SIG-M5 treated with dmso at 0.1 percent for 504 hours (cell line): ENCODE data around the gene SLC43A1.
"Not testable (repeated sequence)": the region's sequence is repeated elsewhere in the genome, so short reads cannot be mapped to it uniquely, and the experiment has no call there.

Experiments used
- DNase-seq: peaks from one replicate; lab custom pipeline; 2025; ENCODE audit not compliant: unreplicated experiment; lab: John Stamatoyannopoulos, UW

Gene SLC43A1

GRCh38 chr11:57515332-57516060 lies at the start of gene SLC43A1:
TSS of gene SLC43A1 (minus strand) at chr11:57515702. CDS start at chr11:57514111, 1,591 bp downstream.
- DNase-seq, result peak; percentile 51

- no peak for DNase-seq
Measured at GRCh38 chr11:57562596-57562995, 47.1 kb upstream of the SLC43A1 start.

GRCh38 chr11:57560146-57560545 lies 44.6 kb upstream of the SLC43A1 start:
- DNase-seq, result no peak

GRCh38 chr11:57556041-57556440 lies 40.5 kb upstream of the SLC43A1 start:
- DNase-seq, result no peak

- DNase-seq, result no peak
Measured at GRCh38 chr11:57555393-57555792, 39.9 kb upstream of the SLC43A1 start.

GRCh38 chr11:57552479-57552878 lies 37.0 kb upstream of the SLC43A1 start:
- no peak for DNase-seq

GRCh38 chr11:57551941-57552340 lies 36.4 kb upstream of the SLC43A1 start:
- DNase-seq, result no peak

GRCh38 chr11:57549983-57550382 lies 34.5 kb upstream of the SLC43A1 start:
- DNase-seq, result no peak

GRCh38 chr11:57547854-57548377 lies 32.4 kb upstream of the SLC43A1 start:
- DNase-seq, result peak; percentile 7

- DNase-seq, result no peak
Measured at GRCh38 chr11:57546869-57547475, 31.5 kb upstream of the SLC43A1 start.

- DNase-seq, result no peak
Measured at GRCh38 chr11:57546451-57546850, 30.9 kb upstream of the SLC43A1 start.

GRCh38 chr11:57545883-57546282 lies 30.4 kb upstream of the SLC43A1 start:
- DNase-seq, result no peak

GRCh38 chr11:57544566-57544965 lies 29.1 kb upstream of the SLC43A1 start:
- no peak for DNase-seq

GRCh38 chr11:57543593-57543992 lies 28.1 kb upstream of the SLC43A1 start:
- no peak for DNase-seq

- no peak for DNase-seq
Measured at GRCh38 chr11:57542582-57542981, 27.1 kb upstream of the SLC43A1 start.

GRCh38 chr11:57541169-57541568 lies 25.7 kb upstream of the SLC43A1 start:
- no peak for DNase-seq

- no peak for DNase-seq
Measured at GRCh38 chr11:57539342-57539741, 23.8 kb upstream of the SLC43A1 start.

- no peak for DNase-seq
Measured at GRCh38 chr11:57536947-57537619, 21.6 kb upstream of the SLC43A1 start, which contains the start of gene SMTNL1. TSS of gene SMTNL1 (plus strand) at chr11:57537595. CDS start at chr11:57542643, 5,048 bp downstream.

- DNase-seq, result not testable (repeated sequence)
Measured at GRCh38 chr11:57534449-57534848, 18.9 kb upstream of the SLC43A1 start.

GRCh38 chr11:57530596-57531507 lies 15.3 kb upstream of the SLC43A1 start, which contains the start of gene TIMM10:
TSS of gene TIMM10 (minus strand) at chr11:57530754. CDS start at chr11:57530189, 565 bp downstream.
- DNase-seq, result peak; percentile 98

GRCh38 chr11:57530215-57530595 lies 14.7 kb upstream of the SLC43A1 start:
- DNase-seq, result no peak
